Adipocyte (in vitro differentiated cells): ENCODE data around the gene BAZ2B.

Source experiments
- DNase-seq: peaks from one replicate; pipeline ENCODE4 v3.0.0-alpha.2; 2015; ENCODE audit warnings: low read depth
- H3K27me3 ChIP-seq: replicated peaks from 2 replicates; pipeline ENCODE4 v1.7.0; 2013; ENCODE audit warnings: mild to moderate bottlenecking, low read length, moderate library complexity; ENCODE audit not compliant: control insufficient read depth, insufficient read depth
- H3K36me3 ChIP-seq: 2 replicates; pipeline ENCODE4 v1.7.0; 2013; ENCODE audit warnings: low read length, mild to moderate bottlenecking, moderate library complexity; ENCODE audit not compliant: control insufficient read depth, insufficient read depth, severe bottlenecking
- H3K4me1 ChIP-seq: 2 replicates; pipeline ENCODE4 v1.7.0; 2013; ENCODE audit warnings: mild to moderate bottlenecking, low read length, moderate library complexity; ENCODE audit not compliant: control insufficient read depth, insufficient read depth
- H3K4me3 ChIP-seq: 2 replicates; pipeline ENCODE4 v1.7.0; 2013; ENCODE audit warnings: mild to moderate bottlenecking, low read length, moderate library complexity
- H3K9ac ChIP-seq: 2 replicates; pipeline ENCODE4 v1.7.0; 2013; ENCODE audit warnings: mild to moderate bottlenecking, low read length, moderate library complexity
- H3K9me3 ChIP-seq: 2 replicates; pipeline ENCODE4 v1.7.0; 2013; ENCODE audit warnings: mild to moderate bottlenecking, low read length, moderate library complexity; ENCODE audit not compliant: control insufficient read depth

Gene BAZ2B

DNA sequence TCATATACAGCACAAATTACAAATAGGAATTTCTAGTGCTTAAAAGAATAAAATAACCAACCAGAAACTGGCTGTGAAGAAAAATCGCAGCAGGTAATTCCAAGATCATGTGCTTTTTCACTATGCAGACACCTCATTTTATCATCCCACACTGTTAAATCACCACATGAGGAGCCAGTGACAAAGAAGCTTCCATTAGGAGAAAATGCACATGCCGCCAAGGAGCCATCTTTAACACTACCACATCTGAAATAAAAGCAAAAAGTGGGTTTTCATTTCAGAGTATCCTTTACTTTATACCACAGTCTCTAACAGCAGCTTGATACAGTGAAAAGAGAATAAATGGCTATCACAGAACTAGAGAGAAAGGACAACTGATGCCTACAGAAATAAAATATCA is 336.6 kb downstream of the BAZ2B start:
- no peaks in the 10 kb centered on the region for H3K9me3 ChIP-seq
- DNase-seq: no peak
- no peaks in the 10 kb centered on the region for H3K27me3 ChIP-seq
- H3K4me3 ChIP-seq: no peak overlapping the region
- H3K36me3 ChIP-seq: peaks cover 5% of the 10 kb centered on the region
- H3K4me1 ChIP-seq: no peaks in the 10 kb centered on the region
- H3K9ac ChIP-seq: no peak overlapping the region

DNA sequence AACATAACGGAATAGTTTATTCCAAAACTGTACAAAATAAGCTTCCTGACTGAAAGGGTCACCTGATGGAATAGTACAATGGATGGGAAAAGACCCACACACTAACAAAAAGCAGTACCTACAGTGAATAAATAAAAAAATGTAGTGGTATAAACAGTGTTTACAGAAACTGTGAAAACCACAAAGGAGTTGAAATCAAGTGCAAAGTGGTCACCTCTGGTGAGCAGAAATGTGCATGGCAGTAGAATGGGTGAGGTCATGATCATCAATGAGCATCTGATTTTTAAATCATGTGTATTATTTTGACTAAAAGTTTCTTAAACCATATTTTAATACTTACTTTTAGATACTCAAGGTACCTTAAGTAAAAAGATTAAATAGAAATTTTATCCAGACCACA is 341.2 kb downstream of the BAZ2B start:
- Histone ChIP-seq H3K27me3 (no peaks in the 10 kb centered on the region), H3K4me1 (no peaks in the 10 kb centered on the region), H3K9ac (no peak overlapping the region), H3K4me3 (no peak overlapping the region), H3K9me3 (no peaks in the 10 kb centered on the region), H3K36me3 (peaks cover 3% of the 10 kb centered on the region)
- no peak for DNase-seq

DNA sequence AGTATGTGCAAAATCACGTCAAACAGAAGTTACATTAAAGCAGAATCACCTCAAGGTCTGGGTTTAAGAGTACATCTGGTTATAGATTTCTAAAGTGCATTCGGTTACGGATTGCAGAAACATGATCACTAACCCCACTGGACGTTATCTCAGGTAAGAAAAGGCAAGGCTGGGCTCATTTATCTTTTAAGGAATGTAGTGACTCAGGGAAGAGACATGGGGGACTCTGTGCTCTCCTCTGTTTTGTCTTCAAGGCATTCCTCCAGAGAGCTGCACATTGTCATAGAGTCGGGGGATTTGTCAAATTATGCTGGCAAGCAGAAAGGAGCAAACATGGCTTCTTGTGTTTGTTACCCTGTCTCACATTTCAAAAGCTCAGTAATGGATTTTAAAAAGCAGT is 344.2 kb downstream of the BAZ2B start:
- Histone ChIP-seq H3K9ac (no peak overlapping the region), H3K36me3 (no peaks in the 10 kb centered on the region), H3K27me3 (no peaks in the 10 kb centered on the region), H3K9me3 (no peaks in the 10 kb centered on the region), H3K4me3 (no peak overlapping the region), H3K4me1 (peaks cover 11% of the 10 kb centered on the region)
- no peak for DNase-seq

DNA sequence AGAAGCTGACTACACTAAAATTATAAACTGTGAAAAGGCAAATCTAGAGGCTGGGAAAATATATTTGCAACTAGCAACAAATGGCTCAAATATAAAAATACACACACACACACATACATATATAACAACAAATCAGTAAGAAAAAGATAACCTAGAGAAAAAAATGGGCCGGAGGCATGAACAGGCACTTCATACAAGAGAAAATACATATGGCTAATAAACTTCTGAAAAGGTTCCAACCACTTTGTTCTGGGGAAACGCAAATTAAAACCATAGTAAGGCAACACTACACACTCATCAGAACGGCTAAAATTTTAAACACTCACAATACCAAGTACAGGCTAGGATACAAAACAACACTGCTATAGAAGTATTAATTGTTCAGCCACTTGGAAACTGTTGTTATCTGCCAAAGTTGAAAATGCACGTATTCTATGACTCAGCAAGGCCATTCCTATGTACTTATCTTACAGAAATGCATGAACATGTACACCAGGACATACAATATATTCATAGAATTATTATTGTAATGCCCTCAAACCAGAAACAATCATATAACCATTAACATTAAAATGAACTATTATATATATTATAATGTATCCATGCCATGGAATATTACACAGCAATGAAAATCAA is 345.5 kb downstream of the BAZ2B start:
- Histone ChIP-seq H3K9ac (no peak overlapping the region), H3K9me3 (no peaks in the 10 kb centered on the region), H3K4me3 (no peak overlapping the region), H3K36me3 (no peaks in the 10 kb centered on the region), H3K4me1 (peaks cover 11% of the 10 kb centered on the region), H3K27me3 (no peaks in the 10 kb centered on the region)
- DNase-seq: no peak
